A673 (cell line): ENCODE data around the gene ARID3B. TPM values are rescaled to one million over a fixed set of nuclear protein-coding genes. Genes with fewer than 3 reads are reported as not detected.

Source experiments
- BruUV-seq: library from RNA; stranded (reverse); fragments of 400-500 nt; replicated peaks from 2 replicates; lab custom pipeline; 2021; lab: Mats Ljungman, UMichigan
- CTCF ChIA-PET: fragments of 300-600 bp; sonication (Branson Sonifier 250); formaldehyde crosslinking; loops from one replicate; lab custom pipeline; 2022; ENCODE audit warnings: antibody characterized with exemption; lab: Charles Lee
- POLR2A ChIA-PET: fragments of 300-600 bp; sonication (Branson Sonifier 250); formaldehyde crosslinking; loops from one replicate; lab custom pipeline; 2022; ENCODE audit warnings: antibody characterized with exemption; ENCODE audit not compliant: low non-redundant PET; lab: Charles Lee
- DNase-seq: peaks from one replicate; pipeline ENCODE4 v3.0.0-alpha.2; 2015; ENCODE audit warnings: low spot score
- H3K27ac ChIP-seq: fragments of 200-600 bp; sonication (generic); 2 replicates; pipeline ENCODE4 v1.5.1; 2016; ENCODE audit warnings: mixed run types, low read depth, mild to moderate bottlenecking, mixed read lengths, antibody characterized with exemption, low read length; ENCODE audit not compliant: poor library complexity, severe bottlenecking
- H3K27me3 ChIP-seq: fragments of 200-600 bp; sonication (generic); replicated peaks from 2 replicates; pipeline ENCODE4 v1.6.1; 2017; ENCODE audit warnings: mixed run types, low read depth, mild to moderate bottlenecking, mixed read lengths, antibody characterized with exemption, low read length; ENCODE audit not compliant: insufficient read depth, poor library complexity
- H3K36me3 ChIP-seq: fragments of 200-600 bp; sonication (generic); 2 replicates; pipeline ENCODE4 v1.6.1; 2016; ENCODE audit warnings: mixed run types, mild to moderate bottlenecking, mixed read lengths, antibody characterized with exemption, low read length; ENCODE audit not compliant: insufficient read depth, poor library complexity, severe bottlenecking
- H3K4me1 ChIP-seq: fragments of 200-600 bp; sonication (generic); 2 replicates; pipeline ENCODE4 v1.6.1; 2017; ENCODE audit warnings: mixed run types, mild to moderate bottlenecking, mixed read lengths, antibody characterized with exemption, low read length; ENCODE audit not compliant: insufficient read depth, poor library complexity, severe bottlenecking
- H3K4me3 ChIP-seq: fragments of 200-600 bp; sonication (generic); 2 replicates; pipeline ENCODE4 v1.5.1; 2016; ENCODE audit warnings: low read depth, mixed run types, mild to moderate bottlenecking, mixed read lengths, low read length; ENCODE audit not compliant: poor library complexity, severe bottlenecking
- H3K9me3 ChIP-seq: fragments of 200-600 bp; sonication (generic); 2 replicates; pipeline ENCODE4 v1.6.1; 2016; ENCODE audit warnings: mixed run types, low read depth, mild to moderate bottlenecking, mixed read lengths, antibody characterized with exemption, low read length; ENCODE audit not compliant: poor library complexity, severe bottlenecking
- EZH2 ChIP-seq: fragments of 200-600 bp; sonication (generic); IDR thresholded peaks from 2 replicates; pipeline ENCODE4 v1.6.1; 2017; ENCODE audit warnings: borderline replicate concordance, low read depth, mild to moderate bottlenecking, mixed read lengths, antibody characterized with exemption, low read length; ENCODE audit not compliant: poor library complexity, severe bottlenecking
- intact Hi-C: fragments of 100-400 bp; cut with micrococcal nuclease; formaldehyde crosslinking; loops from one replicate; pipeline ENCODE4 v1.10.0; 2022; ENCODE audit not compliant: unreplicated experiment
- total RNA-seq: library from RNA; stranded (reverse); gene quantifications from 2 replicates; pipeline ENCODE4 v1.2.3, GENCODE V29; 2021
- TF ChIP-seq, protein P1 (sequence below): fragments of 300-800, 200-600 bp; sonication (generic); conservative IDR thresholded peaks from 2 replicates; pipeline ENCODE4 v1.5.1; 2017; ENCODE audit warnings: low read depth, mild to moderate bottlenecking, antibody characterized with exemption, low read length, moderate library complexity, mixed read lengths

The ARID3B gene
- total RNA-seq, 1 experiment from 2014 or later: 18.3 TPM

DNA sequence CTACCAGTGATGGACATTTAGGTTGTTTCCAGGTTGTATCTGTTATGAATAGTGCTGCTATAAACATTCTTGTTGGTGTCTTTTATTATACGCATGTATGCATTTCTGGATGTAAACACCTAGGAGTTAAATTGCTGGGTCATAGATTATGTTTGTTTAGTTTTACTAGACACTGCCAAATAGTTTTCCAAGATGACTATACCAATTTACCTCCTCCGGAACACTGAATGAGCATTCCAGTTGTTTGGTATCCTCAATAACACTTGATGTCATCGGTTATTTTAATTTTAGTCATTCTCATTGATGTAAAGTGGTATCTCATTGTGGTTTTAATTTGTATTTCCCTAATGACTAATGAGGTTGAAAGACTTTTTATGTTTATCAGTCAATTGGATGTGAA, 36.6 kb upstream of the ARID3B start:
- intact Hi-C loops: no loop called here
- BruUV-seq: no TSS peak
- POLR2A ChIA-PET: no interaction called here

DNA sequence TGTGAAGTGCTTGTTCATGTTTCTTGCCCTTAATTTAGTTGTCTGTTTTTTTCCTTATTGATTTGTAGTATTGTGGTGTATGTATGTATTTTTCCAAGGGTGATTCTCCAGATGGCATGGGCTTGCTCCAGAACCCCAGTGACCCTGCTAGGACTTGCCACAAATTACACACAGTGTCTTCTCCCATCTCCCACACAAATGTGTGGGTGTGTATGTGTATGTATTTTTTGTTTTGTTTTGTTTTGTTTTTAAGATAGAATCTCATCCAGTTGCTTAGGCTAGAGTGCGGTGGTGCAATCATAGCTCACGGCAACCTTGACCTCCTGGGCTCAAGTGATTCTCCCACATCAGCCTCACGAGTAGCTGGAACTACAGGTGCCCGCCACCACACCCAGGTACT, 36.2 kb upstream of the ARID3B start:
- no peak for TF ChIP-seq EZH2
- TF ChIP-seq, protein P1, sequence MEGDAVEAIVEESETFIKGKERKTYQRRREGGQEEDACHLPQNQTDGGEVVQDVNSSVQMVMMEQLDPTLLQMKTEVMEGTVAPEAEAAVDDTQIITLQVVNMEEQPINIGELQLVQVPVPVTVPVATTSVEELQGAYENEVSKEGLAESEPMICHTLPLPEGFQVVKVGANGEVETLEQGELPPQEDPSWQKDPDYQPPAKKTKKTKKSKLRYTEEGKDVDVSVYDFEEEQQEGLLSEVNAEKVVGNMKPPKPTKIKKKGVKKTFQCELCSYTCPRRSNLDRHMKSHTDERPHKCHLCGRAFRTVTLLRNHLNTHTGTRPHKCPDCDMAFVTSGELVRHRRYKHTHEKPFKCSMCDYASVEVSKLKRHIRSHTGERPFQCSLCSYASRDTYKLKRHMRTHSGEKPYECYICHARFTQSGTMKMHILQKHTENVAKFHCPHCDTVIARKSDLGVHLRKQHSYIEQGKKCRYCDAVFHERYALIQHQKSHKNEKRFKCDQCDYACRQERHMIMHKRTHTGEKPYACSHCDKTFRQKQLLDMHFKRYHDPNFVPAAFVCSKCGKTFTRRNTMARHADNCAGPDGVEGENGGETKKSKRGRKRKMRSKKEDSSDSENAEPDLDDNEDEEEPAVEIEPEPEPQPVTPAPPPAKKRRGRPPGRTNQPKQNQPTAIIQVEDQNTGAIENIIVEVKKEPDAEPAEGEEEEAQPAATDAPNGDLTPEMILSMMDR: no peak
- DNase-seq: no peak
- Histone ChIP-seq H3K36me3 (no peaks in the 10 kb centered on the region), H3K4me1 (no peaks in the 10 kb centered on the region), H3K27me3 (no peaks in the 10 kb centered on the region), H3K27ac (no peak overlapping the region), H3K9me3 (no peaks in the 10 kb centered on the region), H3K4me3 (no peak overlapping the region)
- intact Hi-C loops: no loop called here
- ChIA-PET POLR2A (no interaction called here), CTCF (no interaction called here)
- no TSS peak for BruUV-seq

More for the DNA sequence above, 36.6 kb upstream of the ARID3B start:
- Histone ChIP-seq H3K4me3 (no peak overlapping the region), H3K27ac (no peak overlapping the region), H3K36me3 (no peaks in the 10 kb centered on the region), H3K4me1 (no peaks in the 10 kb centered on the region), H3K9me3 (no peaks in the 10 kb centered on the region), H3K27me3 (no peaks in the 10 kb centered on the region)
- DNase-seq: no peak
- CTCF ChIA-PET: no interaction called here
- TF ChIP-seq, protein P1: no peak
- TF ChIP-seq EZH2: no peak

DNA sequence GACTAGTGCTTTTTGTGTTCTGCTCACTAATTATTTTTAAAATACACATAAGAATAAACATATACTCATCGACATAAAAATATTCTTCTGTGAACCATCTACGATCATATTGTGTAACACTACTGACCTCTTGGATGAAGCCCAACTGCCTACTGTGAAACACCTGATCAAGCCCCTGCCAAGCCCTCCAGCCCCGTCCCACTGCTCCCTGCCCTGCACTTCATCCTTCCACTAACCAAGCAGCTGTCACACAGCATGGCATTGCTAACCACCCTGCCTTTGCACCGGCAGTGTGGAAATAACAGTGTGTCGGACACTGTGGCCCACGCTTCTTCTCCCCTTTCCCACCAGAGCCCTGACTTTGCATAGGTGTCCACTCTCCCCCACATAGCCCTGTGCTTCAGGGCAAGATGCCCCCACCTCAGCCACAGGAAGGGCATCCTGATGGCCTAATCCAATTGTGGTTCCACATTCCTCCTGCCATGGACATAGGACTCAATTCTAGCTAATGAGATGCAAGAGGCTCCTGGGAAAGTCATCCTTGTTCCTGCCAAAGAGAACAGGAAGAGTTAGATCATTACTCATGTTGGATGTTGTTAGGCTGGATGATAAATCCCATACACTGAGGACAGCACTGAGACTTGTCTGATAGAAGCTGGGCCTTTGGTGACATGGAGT, 35.0 kb upstream of the ARID3B start:
- Histone ChIP-seq H3K36me3 (no peaks in the 10 kb centered on the region), H3K9me3 (no peaks in the 10 kb centered on the region), H3K4me1 (no peaks in the 10 kb centered on the region), H3K27ac (no peak overlapping the region), H3K27me3 (no peaks in the 10 kb centered on the region), H3K4me3 (no peak overlapping the region)
- POLR2A ChIA-PET: no interaction called here
- DNase-seq: no peak
- no TSS peak for BruUV-seq
- intact Hi-C loops: no loop called here
- CTCF ChIA-PET: no interaction called here
- TF ChIP-seq, protein P1: no peak
- TF ChIP-seq EZH2: no peak
